ENCODE measurements around the gene SERINC4.

The SERINC4 gene

GRCh38 chr15:43748376-43748775, 51.6 kb downstream of the SERINC4 start:
- DNase-seq = no peak

- DNase-seq = peak; percentile 18
These were observed 53.1 kb downstream of the SERINC4 start for GRCh38 chr15:43746903-43747309.

- peak; percentile 86 for DNase-seq
These were observed 53.6 kb downstream of the SERINC4 start, which contains the start of gene PDIA3 for GRCh38 chr15:43746245-43746902. PDIA3 (plus strand) TSS chr15:43746438; CDS start chr15:43746540, 102 bp downstream.

Data from RPMI8226 (cell line).